HepG2 (cell line): ENCODE measurements around the gene TEX12. TPM values are rescaled to one million over a fixed set of nuclear protein-coding genes. Genes with fewer than 3 reads are reported as not detected.

Experiments used
- ATAC-seq: fragments of 200-7000 bp; cut with Tn5 transposase; 3 replicates; pipeline ENCODE4 v1.9.1; 2020; ENCODE audit warnings: mild to moderate bottlenecking, moderate library complexity
- BruUV-seq: library from RNA; stranded (reverse); fragments of 400-500 nt; replicated peaks from 2 replicates; lab custom pipeline; 2021; lab: Mats Ljungman, UMichigan
- CTCF ChIA-PET: fragments of 300-600 bp; formaldehyde crosslinking; extraction: SDS; loops from one replicate; lab custom pipeline; 2021; ENCODE audit warnings: low total read pairs, inconsistent platforms, low intra/inter-chr PET ratio; lab: Yijun Ruan, JAX
- POLR2A ChIA-PET: fragments of 350-600 bp; sonication (Branson Sonifier 250); formaldehyde crosslinking; loops from one replicate; lab custom pipeline; 2020; ENCODE audit warnings: antibody characterized with exemption, inconsistent platforms; lab: Yijun Ruan, JAX
- DNase-seq: peaks from one replicate; pipeline ENCODE4 v3.0.0-alpha.2; 2015; ENCODE audit warnings: low spot score
- FAIRE-seq: peaks from 3 replicates; lab custom pipeline; 2011; peaks lifted over from hg19 to GRCh38; lab: Jason Lieb, UNC
- H2AFZ ChIP-seq: one replicate; pipeline ENCODE4 v1.6.1; 2011; ENCODE audit warnings: low read length, inconsistent platforms
- H3K27ac ChIP-seq: fragments of 300-600 bp; 3 replicates; pipeline ENCODE4 v1.8.0; 2011; ENCODE audit warnings: mixed run types, mild to moderate bottlenecking, mixed read lengths, low read length, inconsistent platforms; ENCODE audit not compliant: insufficient read depth; ENCODE audit errors: extremely low read length
- H3K27me3 ChIP-seq, 2 experiments: fragments of 200-600 bp in 1 of 2; 2 replicates in 1 of 2; 3 replicates in 1 of 2; pipeline versions ENCODE4 v1.6.0 to v1.8.0; 2011; ENCODE audit warnings: low read length in 2 of 2, mild to moderate bottlenecking in 2 of 2, moderate library complexity in 2 of 2, inconsistent platforms in 1 of 2; ENCODE audit not compliant: insufficient read depth in 2 of 2, control insufficient read depth in 1 of 2
- H3K36me3 ChIP-seq, 2 experiments: fragments of 200-600 bp in 1 of 2; replicated peaks in 1 of 2; 2 replicates in 1 of 2; 3 replicates in 1 of 2; pipeline versions ENCODE4 v1.5.1 to v1.8.0; 2011; ENCODE audit warnings: low read length in 2 of 2, inconsistent platforms in 1 of 2; ENCODE audit not compliant: insufficient read depth in 2 of 2, control insufficient read depth in 1 of 2
- H3K4me1 ChIP-seq: 2 replicates; pipeline ENCODE4 v1.5.1; 2012; ENCODE audit warnings: low read length, inconsistent platforms; ENCODE audit not compliant: insufficient read depth
- H3K4me2 ChIP-seq: 2 replicates; pipeline ENCODE4 v1.6.0; 2011; ENCODE audit warnings: low read depth, low read length, inconsistent platforms
- H3K4me3 ChIP-seq, 3 experiments: fragments of 200-600 bp in 1 of 3; sonication (generic), shearing (Covaris generic) in 1 of 3; replicated peaks in 1 of 3; 2 replicates each; pipeline ENCODE4 v1.5.1; 2011 to 2016; ENCODE audit warnings: low read length in 3 of 3, inconsistent platforms in 2 of 3, low read depth in 2 of 3, mild to moderate bottlenecking in 2 of 3, control low read depth in 1 of 3, mixed read lengths in 1 of 3; ENCODE audit not compliant: insufficient read depth in 1 of 3
- H3K79me2 ChIP-seq: one replicate; pipeline ENCODE4 v1.6.1; 2011; ENCODE audit warnings: low read length, inconsistent platforms; ENCODE audit not compliant: insufficient read depth
- H3K9ac ChIP-seq: 2 replicates; pipeline ENCODE4 v1.6.0; 2011; ENCODE audit warnings: mild to moderate bottlenecking, low read depth, low read length, inconsistent platforms; ENCODE audit not compliant: insufficient read depth
- H3K9me3 ChIP-seq: 2 replicates; pipeline ENCODE4 v1.5.1; 2012; ENCODE audit warnings: mild to moderate bottlenecking, low read length
- H4K20me1 ChIP-seq: 2 replicates; pipeline ENCODE4 v1.6.0; 2011; ENCODE audit warnings: inconsistent platforms, mild to moderate bottlenecking, low read length, moderate library complexity; ENCODE audit not compliant: insufficient read depth
- ATF7 ChIP-seq, 2 experiments: fragments of 450-650 bp in 1 of 2; sonication (generic) in 1 of 2; formaldehyde crosslinking in 1 of 2; IDR thresholded peaks; 2 replicates each; pipeline versions ENCODE4 v1.4.0 to v1.6.1; 2016 to 2020; ENCODE audit warnings: antibody characterized with exemption in 1 of 2, mild to moderate bottlenecking in 1 of 2, missing genetic modification reagents in 1 of 2
- KAT7 ChIP-seq: IDR thresholded peaks from 2 replicates; pipeline ENCODE4 v1.6.1; 2018; ENCODE audit warnings: borderline replicate concordance, missing compliant biosample characterization
- REPIN1 ChIP-seq: sonication (generic); formaldehyde crosslinking; IDR thresholded peaks from 2 replicates; pipeline ENCODE4 v1.8.0; 2022; ENCODE audit warnings: missing genetic modification reagents, low read depth, mild to moderate bottlenecking, borderline replicate concordance
- TOE1 ChIP-seq: sonication (generic); formaldehyde crosslinking; IDR thresholded peaks from 2 replicates; pipeline ENCODE4 v1.4.0; 2020; ENCODE audit warnings: mild to moderate bottlenecking, missing genetic modification reagents
- XBP1 ChIP-seq: sonication (generic); formaldehyde crosslinking; IDR thresholded peaks from 2 replicates; pipeline ENCODE4 v1.5.0; 2020; ENCODE audit warnings: missing genetic modification reagents
- ZBTB21 ChIP-seq: sonication (generic); formaldehyde crosslinking; IDR thresholded peaks from 2 replicates; pipeline ENCODE4 v1.4.0; 2020; ENCODE audit warnings: missing genetic modification reagents
- ZMYM4 ChIP-seq: sonication (generic); formaldehyde crosslinking; IDR thresholded peaks from 2 replicates; pipeline ENCODE4 v1.8.1; 2023; ENCODE audit warnings: mild to moderate bottlenecking, missing genetic modification reagents
- ZNF777 ChIP-seq: sonication (generic); formaldehyde crosslinking; IDR thresholded peaks from 2 replicates; pipeline ENCODE4 v1.4.0; 2020; ENCODE audit warnings: missing genetic modification reagents
- ZNF790 ChIP-seq: sonication (generic); formaldehyde crosslinking; IDR thresholded peaks from 2 replicates; pipeline ENCODE4 v1.8.0; 2022; ENCODE audit warnings: missing genetic modification reagents, mild to moderate bottlenecking, borderline replicate concordance
- WGBS: methylation state at CpG from one replicate; pipeline ENCODE4 v1.1.6; 2017; ENCODE audit warnings: low lambda C conversion rate; 5-methylcytosine and 5-hydroxymethylcytosine counted together
- in situ Hi-C: cut with HindIII; loops from 2 replicates; pipeline ENCODE4 v1.10.0; 2017; ENCODE audit warnings: low pct_unique_long_range_greater_than_20kb; ENCODE audit not compliant: extremely low pct_ligation_motif_present
- intact Hi-C: fragments of 100-400 bp; cut with micrococcal nuclease; formaldehyde crosslinking; loops from one replicate; pipeline ENCODE4 v1.10.0; 2022; ENCODE audit not compliant: unreplicated experiment
- polyA plus RNA-seq, 8 experiments: library from polyadenylated mRNA; depleted of rRNA in 3 of 8; stranded (reverse) in 7 of 8; unstranded in 1 of 8; fragments of >200 nt; fragmentation: Illumina TruSeq in 4 of 8; extraction: Trizol in 4 of 8; gene quantifications; 2 replicates each; pipeline versions ENCODE4 v1.2.1 to v1.2.3, GENCODE V29; 2011 to 2016; ENCODE audit warnings: low read depth in 4 of 8, missing spikeins in 1 of 8, mixed read lengths in 1 of 8; ENCODE audit not compliant: insufficient read depth in 1 of 8
- total RNA-seq, 5 experiments: library from RNA; depleted of rRNA; stranded (reverse); fragments of >200 nt; fragmentation: Illumina TruSeq; extraction: Trizol; gene quantifications; 2 replicates each; pipeline ENCODE4 v1.2.3, GENCODE V29; 2016; ENCODE audit warnings: low read depth in 1 of 5
- TF ChIP-seq, protein P1 (sequence below): sonication (generic); formaldehyde crosslinking; IDR thresholded peaks from 2 replicates; pipeline ENCODE4 v1.8.0; 2022; ENCODE audit warnings: mild to moderate bottlenecking, missing genetic modification reagents, moderate library complexity
- TF ChIP-seq, protein P2 (sequence below): sonication (generic); formaldehyde crosslinking; IDR thresholded peaks from 2 replicates; pipeline ENCODE4 v1.8.1; 2022; ENCODE audit warnings: mild to moderate bottlenecking, missing genetic modification reagents
- TF ChIP-seq, protein P3 (sequence below): sonication (generic); formaldehyde crosslinking; IDR thresholded peaks from 2 replicates; pipeline ENCODE4 v1.4.0; 2020; ENCODE audit warnings: mild to moderate bottlenecking, missing genetic modification reagents

The TEX12 gene
- total and polyA plus RNA-seq, 2 of the 13 experiments (the other 11 are each of a cell fraction or from before 2014, with no cell fraction given), result not detected

DNA sequence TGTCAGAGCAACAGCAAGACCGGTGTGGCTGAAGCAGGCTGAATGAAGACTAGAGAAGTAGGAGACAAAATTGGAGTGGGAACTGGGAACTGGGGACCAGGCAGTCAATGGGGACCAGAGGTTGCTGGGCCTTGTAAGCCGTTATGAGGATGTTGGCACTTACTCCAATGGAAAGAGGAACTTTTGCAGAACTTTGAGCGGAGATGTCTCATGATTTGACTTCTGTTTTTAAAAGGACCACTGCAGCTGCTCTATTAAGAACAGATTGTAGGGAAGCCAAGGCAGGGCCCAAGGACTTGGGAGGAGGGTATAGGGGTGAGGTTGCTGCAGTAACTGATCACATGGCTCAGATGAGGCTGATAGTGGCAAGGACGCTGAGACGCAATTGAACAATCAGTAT is 37.5 kb upstream of the TEX12 start:
- Histone ChIP-seq H3K4me3 (no peak overlapping the region), H3K27me3 (no peaks in the 10 kb centered on the region), H3K36me3 (no peaks in the 10 kb centered on the region), H3K79me2 (no peaks in the 10 kb centered on the region), H3K9me3 (no peaks in the 10 kb centered on the region), H3K4me2 (no peak overlapping the region), H2AFZ (no peak overlapping the region), H3K27ac (no peak overlapping the region), H3K4me1 (no peaks in the 10 kb centered on the region), H3K9ac (no peak overlapping the region), H4K20me1 (no peaks in the 10 kb centered on the region)
- TF ChIP-seq ZBTB21 (CRISPR knock-in tag) (no peak), REPIN1 (CRISPR knock-in tag) (no peak), ZMYM4 (CRISPR knock-in tag) (no peak), ATF7 (IDR thresholded peaks at IDR 0.05) (no peak), ATF7 (CRISPR knock-in tag; IDR thresholded peaks at IDR 0.05) (no peak), ZNF790 (no peak), ZNF777 (no peak), KAT7 (no peak), TOE1 (CRISPR knock-in tag) (no peak), XBP1 (CRISPR knock-in tag) (no peak)
- TF ChIP-seq, protein P1, sequence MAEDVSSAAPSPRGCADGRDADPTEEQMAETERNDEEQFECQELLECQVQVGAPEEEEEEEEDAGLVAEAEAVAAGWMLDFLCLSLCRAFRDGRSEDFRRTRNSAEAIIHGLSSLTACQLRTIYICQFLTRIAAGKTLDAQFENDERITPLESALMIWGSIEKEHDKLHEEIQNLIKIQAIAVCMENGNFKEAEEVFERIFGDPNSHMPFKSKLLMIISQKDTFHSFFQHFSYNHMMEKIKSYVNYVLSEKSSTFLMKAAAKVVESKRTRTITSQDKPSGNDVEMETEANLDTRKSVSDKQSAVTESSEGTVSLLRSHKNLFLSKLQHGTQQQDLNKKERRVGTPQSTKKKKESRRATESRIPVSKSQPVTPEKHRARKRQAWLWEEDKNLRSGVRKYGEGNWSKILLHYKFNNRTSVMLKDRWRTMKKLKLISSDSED (CRISPR knock-in tag), result no peak
- TF ChIP-seq, protein P2, sequence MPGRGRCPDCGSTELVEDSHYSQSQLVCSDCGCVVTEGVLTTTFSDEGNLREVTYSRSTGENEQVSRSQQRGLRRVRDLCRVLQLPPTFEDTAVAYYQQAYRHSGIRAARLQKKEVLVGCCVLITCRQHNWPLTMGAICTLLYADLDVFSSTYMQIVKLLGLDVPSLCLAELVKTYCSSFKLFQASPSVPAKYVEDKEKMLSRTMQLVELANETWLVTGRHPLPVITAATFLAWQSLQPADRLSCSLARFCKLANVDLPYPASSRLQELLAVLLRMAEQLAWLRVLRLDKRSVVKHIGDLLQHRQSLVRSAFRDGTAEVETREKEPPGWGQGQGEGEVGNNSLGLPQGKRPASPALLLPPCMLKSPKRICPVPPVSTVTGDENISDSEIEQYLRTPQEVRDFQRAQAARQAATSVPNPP (CRISPR knock-in tag), result no peak
- TF ChIP-seq, protein P3, sequence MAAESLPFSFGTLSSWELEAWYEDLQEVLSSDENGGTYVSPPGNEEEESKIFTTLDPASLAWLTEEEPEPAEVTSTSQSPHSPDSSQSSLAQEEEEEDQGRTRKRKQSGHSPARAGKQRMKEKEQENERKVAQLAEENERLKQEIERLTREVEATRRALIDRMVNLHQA (CRISPR knock-in tag), result no peak
- 83% methylated on average over 5 of the region's 5 CpGs for WGBS
- ATAC-seq (no peak), FAIRE-seq (no peak), DNase-seq (no peak)
- POLR2A ChIA-PET, result no interaction called here
- in situ Hi-C loops, result no loop called here
- no TSS peak for BruUV-seq
- intact Hi-C loops, result no loop called here
- CTCF ChIA-PET, result no interaction called here
